ENCODE measurements around the gene PIP5K1C. TPM values are rescaled to one million over a fixed set of nuclear protein-coding genes. Genes with fewer than 3 reads are reported as not detected.

Gene PIP5K1C
- total and polyA plus RNA-seq, 9 of the 15 experiments (the other 6 are each of a cell fraction or from before 2014, with no cell fraction given): 0.38 to 22.1 (median 4.1) TPM

DNA sequence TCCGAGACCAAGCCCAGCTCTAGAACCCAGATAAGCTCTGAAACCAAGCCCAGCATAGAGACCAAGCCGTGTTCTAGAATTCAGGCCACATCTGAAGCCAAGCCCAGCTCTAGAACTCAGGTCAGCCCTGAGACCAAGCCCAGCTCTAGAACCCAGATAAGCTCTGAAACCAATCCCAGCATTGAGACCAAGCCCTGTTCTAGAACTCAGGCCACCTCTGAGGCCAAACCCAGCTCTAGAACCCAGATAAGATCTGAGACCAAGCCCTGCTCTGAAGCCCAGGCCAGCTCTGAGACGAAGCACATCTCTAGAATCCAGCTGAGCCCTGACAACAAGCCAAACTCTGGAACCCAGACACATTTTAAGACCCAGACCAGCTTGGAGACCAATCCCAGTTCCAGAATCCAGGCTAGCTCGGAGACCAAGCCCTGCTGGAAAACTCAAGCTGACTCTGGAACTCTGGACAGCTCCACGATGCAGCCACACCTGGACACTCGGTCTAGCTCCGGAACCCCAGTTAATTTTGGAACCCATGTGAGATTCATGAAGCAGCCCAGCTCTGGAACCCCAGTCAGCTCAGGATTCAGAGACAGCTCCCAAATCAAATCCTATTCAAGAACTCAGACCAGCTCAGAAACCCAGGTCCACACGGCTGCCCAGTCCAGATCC, 109.1 kb downstream of the PIP5K1C start:
- H2AFZ ChIP-seq (ENCODE audit: low read depth, low read length): no peak overlapping the region
- POLR2A ChIA-PET: interaction anchor here (0.6 to 3.1 kb wide), 11 partner anchors 8 to 83 kb away, joined by 3 to 29 read pairs (median 4); partner anchors contain the start of gene TBXA2R

More for the DNA sequence above, 109.1 kb downstream of the PIP5K1C start:
- Histone ChIP-seq H3K36me3 (ENCODE audit: control insufficient read depth, insufficient read depth, low read length) (peaks cover 3% of the 10 kb centered on the region; the same call in 1 of the 3 replicates), H3K4me3 (no peak overlapping the region), H3K9me3 (replicated peaks; ENCODE audit: control insufficient read depth, insufficient read depth, low read depth, low read length) (peaks cover 14% of the 10 kb centered on the region), H3K4me1 (replicated peaks in 1 of 2; ENCODE audit: control insufficient read depth in 2 of 2, insufficient read depth in 2 of 2, low read length in 2 of 2) (peaks cover 0 to 23% of the 10 kb centered on the region in 2 experiments; a peak in 2 of 5 replicates), H3K9ac (ENCODE audit: insufficient read depth in 1 of 2, low read depth in 2 of 2, low read length in 2 of 2) (no peak overlapping the region), H4K20me1 (replicated peaks; ENCODE audit: control insufficient read depth, insufficient read depth, low read length) (no peaks in the 10 kb centered on the region), H3K27ac (ENCODE audit: extremely low read depth, low read depth, low read length) (no peak overlapping the region), H3K9me1 (ENCODE audit: control insufficient read depth, insufficient read depth, low read length) (no peaks in the 10 kb centered on the region), H3K4me2 (ENCODE audit: insufficient read depth, low read length) (no peak overlapping the region), H3K27me3 (ENCODE audit: control insufficient read depth in 2 of 2, insufficient read depth in 2 of 2, low read length in 2 of 2) (no peaks in the 10 kb centered on the region), H3K79me2 (ENCODE audit: control insufficient read depth, insufficient read depth, low read length) (no peaks in the 10 kb centered on the region)
- intact Hi-C loops (cut with micrococcal nuclease): no loop called here
- no peak for DNase-seq (ENCODE audit: extremely low read depth in 1 of 4, low spot score in 3 of 4)
- WGBS (ENCODE audit: insufficient coverage, low coverage, missing lambda C conversion rate): 52% methylated on average over 8 of the region's 8 CpGs
- TF ChIP-seq, protein P1, sequence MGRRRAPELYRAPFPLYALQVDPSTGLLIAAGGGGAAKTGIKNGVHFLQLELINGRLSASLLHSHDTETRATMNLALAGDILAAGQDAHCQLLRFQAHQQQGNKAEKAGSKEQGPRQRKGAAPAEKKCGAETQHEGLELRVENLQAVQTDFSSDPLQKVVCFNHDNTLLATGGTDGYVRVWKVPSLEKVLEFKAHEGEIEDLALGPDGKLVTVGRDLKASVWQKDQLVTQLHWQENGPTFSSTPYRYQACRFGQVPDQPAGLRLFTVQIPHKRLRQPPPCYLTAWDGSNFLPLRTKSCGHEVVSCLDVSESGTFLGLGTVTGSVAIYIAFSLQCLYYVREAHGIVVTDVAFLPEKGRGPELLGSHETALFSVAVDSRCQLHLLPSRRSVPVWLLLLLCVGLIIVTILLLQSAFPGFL (CRISPR knock-in tag; IDR thresholded peaks at IDR 0.05): no peak
- TF ChIP-seq, protein P2, sequence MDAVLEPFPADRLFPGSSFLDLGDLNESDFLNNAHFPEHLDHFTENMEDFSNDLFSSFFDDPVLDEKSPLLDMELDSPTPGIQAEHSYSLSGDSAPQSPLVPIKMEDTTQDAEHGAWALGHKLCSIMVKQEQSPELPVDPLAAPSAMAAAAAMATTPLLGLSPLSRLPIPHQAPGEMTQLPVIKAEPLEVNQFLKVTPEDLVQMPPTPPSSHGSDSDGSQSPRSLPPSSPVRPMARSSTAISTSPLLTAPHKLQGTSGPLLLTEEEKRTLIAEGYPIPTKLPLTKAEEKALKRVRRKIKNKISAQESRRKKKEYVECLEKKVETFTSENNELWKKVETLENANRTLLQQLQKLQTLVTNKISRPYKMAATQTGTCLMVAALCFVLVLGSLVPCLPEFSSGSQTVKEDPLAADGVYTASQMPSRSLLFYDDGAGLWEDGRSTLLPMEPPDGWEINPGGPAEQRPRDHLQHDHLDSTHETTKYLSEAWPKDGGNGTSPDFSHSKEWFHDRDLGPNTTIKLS (IDR thresholded peaks at IDR 0.05; ENCODE audit: borderline replicate concordance, low read depth): peak; percentile 98; the same call in 1 of the 2 replicates
- TF ChIP-seq STAT5A (IDR thresholded peaks at IDR 0.05; ENCODE audit: borderline replicate concordance, low read length): 0 out of 2 replicates have a peak, but pooled peaks have one; percentile 7
- no peak for TF ChIP-seq MYNN (IDR thresholded peaks at IDR 0.05)
- TF ChIP-seq MYNN (CRISPR knock-in tag; IDR thresholded peaks at IDR 0.05): no peak
- TF ChIP-seq, protein P3, sequence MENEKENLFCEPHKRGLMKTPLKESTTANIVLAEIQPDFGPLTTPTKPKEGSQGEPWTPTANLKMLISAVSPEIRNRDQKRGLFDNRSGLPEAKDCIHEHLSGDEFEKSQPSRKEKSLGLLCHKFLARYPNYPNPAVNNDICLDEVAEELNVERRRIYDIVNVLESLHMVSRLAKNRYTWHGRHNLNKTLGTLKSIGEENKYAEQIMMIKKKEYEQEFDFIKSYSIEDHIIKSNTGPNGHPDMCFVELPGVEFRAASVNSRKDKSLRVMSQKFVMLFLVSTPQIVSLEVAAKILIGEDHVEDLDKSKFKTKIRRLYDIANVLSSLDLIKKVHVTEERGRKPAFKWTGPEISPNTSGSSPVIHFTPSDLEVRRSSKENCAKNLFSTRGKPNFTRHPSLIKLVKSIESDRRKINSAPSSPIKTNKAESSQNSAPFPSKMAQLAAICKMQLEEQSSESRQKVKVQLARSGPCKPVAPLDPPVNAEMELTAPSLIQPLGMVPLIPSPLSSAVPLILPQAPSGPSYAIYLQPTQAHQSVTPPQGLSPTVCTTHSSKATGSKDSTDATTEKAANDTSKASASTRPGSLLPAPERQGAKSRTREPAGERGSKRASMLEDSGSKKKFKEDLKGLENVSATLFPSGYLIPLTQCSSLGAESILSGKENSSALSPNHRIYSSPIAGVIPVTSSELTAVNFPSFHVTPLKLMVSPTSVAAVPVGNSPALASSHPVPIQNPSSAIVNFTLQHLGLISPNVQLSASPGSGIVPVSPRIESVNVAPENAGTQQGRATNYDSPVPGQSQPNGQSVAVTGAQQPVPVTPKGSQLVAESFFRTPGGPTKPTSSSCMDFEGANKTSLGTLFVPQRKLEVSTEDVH (IDR thresholded peaks at IDR 0.05; ENCODE audit: low read depth, partially characterized antibody): peak; percentile 39
- TF ChIP-seq, protein P4, sequence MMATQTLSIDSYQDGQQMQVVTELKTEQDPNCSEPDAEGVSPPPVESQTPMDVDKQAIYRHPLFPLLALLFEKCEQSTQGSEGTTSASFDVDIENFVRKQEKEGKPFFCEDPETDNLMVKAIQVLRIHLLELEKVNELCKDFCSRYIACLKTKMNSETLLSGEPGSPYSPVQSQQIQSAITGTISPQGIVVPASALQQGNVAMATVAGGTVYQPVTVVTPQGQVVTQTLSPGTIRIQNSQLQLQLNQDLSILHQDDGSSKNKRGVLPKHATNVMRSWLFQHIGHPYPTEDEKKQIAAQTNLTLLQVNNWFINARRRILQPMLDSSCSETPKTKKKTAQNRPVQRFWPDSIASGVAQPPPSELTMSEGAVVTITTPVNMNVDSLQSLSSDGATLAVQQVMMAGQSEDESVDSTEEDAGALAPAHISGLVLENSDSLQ (IDR thresholded peaks at IDR 0.05): no peak
- no peak for FAIRE-seq
- CTCF ChIA-PET (ENCODE audit: low intra/inter-chr PET ratio): no interaction called here
- in situ Hi-C loops (cut with MboI): no loop called here
- ATAC-seq: no peak
- no TSS peak for BruUV-seq (replicated peaks)
